CD4-positive, alpha-beta T cell treated with Interleukin-21 for 1 hour (primary cell): Measurements from ENCODE around the gene HEPACAM2.

Experiments
- DNase-seq: peaks from one replicate; pipeline ENCODE4 v3.0.0-alpha.2; 2020

HEPACAM2 gene

DNA sequence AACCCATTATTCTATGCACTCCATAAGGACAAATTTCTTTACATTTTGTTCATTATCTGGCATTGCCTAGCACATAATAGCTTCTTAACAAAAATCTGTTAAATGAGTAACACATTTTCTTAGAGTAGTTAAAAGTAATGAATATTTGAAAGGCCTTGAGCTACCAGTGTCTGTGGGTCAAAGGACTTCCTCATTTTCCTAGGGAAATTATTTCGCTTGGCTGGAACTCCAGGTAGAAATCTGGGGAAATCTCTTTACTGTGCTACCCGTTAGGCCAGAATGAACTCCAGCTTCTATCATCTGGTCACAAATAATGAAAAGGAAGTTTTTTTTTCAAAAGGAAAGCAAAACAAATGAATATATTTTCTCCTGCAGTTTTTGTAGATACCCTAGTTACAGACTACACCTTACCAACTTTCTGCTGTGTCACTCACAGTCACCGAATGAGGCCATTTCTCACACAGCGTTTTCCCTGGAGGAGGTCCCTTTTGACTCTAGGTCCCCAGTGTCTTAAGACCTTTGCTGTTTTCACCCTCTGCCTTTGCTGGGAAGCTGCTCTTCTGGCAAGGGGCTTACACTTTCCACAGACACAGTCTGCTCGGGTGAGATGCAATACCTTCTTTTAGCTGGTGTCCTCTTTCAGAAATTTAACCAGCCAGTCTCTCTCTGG, 79.7 kb downstream of the HEPACAM2 start:
- no peak for DNase-seq

DNA sequence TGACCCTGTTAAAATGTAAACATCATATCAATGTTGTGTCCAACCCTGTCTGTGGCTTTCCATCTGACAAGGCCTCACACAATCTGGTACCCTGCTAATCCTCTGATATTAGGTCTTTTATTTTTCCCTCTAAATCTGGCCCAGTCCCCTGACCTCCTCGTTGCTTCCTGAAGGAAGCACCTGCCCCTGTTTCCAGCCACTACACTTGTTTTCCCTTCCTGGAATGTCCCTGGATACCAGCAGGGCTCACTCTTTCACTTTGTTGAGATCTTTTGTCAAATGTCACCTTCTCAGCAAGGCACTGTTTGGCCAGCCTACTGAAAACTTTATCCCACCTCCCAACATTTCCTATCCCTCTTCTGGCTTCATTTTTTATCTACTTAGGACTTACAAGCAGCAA, 80.2 kb downstream of the HEPACAM2 start:
- no peak for DNase-seq

DNA sequence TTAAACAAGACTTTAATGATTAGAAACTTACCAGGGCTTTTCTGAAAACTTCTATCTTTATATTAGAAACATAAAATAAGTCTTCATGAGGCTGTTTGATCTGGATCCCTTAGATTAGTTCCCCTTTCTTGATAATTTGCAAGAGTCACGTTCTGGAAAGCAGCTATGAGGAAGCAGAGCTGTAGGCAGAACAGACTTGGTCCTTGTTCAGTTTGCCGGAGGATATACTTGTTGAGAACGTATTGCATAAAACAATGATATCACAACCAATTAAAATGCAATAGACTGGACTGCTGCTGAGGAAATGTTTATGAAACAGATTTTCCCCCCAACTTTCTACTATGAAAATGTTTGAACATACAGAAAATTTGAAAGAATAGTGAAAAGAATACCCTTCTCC, 80.9 kb downstream of the HEPACAM2 start:
- no peak for DNase-seq

DNA sequence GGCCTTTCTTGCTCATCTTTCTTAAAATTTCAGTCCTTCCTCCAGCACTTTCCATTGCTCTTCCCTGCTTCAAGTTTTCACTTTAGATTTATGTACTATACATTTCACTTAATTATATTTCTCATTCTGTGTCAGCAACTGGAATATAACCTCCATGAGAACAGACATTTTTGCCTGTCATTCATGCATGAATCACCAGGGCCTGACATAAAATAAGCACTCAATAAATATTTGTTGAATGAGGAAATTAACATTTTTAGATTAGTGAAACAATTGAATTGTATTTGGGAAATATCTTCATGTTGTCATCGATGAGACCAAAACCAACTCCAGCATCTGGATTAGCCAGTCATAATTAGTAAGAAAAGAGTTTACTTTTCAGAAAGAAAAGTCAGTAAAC, 84.1 kb downstream of the HEPACAM2 start:
- no peak for DNase-seq

DNA sequence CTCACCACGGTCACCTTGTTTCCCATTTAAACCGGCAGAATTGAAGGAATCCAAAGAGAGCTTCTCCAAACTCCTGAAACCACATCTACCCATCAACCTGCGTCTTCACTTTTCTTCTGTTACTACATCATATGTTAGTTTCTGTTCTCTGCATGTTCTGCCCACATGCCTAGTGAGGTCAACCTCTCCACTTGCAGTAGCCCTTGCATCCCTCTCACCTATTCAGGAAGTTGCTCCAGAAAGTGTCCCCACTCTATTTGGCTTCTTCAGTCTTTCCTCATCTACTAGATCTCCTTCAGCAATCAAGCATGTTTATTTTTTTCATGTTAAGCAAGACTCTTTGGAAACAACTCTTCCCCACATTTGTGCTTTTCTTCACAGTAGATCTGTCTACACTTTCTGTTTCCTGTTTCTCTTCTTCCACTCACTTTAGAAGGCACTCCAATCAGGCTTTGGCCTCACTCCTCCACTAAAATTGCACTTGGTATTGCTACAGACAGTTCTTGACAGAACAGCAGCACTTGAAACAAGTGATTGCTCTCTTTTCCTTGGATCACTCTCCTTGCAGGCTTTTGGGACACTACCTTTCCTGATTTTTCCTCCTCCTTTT, 85.6 kb downstream of the HEPACAM2 start:
- DNase-seq = no peak

DNA sequence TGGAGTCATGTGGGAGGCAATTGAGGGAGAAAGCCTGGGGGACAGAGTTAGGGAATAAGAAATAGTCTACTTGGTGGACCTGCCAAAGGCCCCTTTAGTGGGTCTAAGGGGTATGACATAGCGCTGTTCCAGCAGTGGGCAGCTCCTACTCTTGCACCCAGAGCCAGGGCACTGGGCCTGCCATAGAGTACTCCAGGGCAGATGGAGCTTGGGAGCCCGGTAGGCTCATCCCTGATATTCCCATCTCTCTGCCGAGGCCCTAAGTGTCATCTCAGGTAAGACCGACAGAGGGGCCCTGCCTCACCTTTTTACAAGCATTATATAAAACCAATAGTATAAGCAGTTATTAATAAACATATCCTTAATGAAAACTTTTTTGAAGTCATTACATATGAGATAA, 87.7 kb downstream of the HEPACAM2 start:
- no peak for DNase-seq
